Activated CD4-positive, alpha-beta memory T cell treated with anti-CD3 and anti-CD28 coated beads, Interleukin-2, amount 10 ng/mL, durations not matched to agents 7 days and 5 days (primary cell): ENCODE results near the gene SLC4A2. TPM values are rescaled to one million over a fixed set of nuclear protein-coding genes. Genes with fewer than 3 reads are reported as not detected.
"Not testable (repeated sequence)": the region's sequence is repeated elsewhere in the genome, so short reads cannot be mapped to it uniquely, and the experiment has no call there.

Experiments used
- CTCF ChIA-PET: fragments of 350-600 bp; sonication (Branson Sonifier 250); formaldehyde crosslinking; loops from one replicate; lab custom pipeline; 2021; ENCODE audit warnings: antibody characterized with exemption, inconsistent platforms; lab: Charles Lee
- POLR2A ChIA-PET: fragments of 350-600 bp; sonication (Branson Sonifier 250); formaldehyde crosslinking; loops from one replicate; lab custom pipeline; 2021; ENCODE audit warnings: antibody characterized with exemption; lab: Charles Lee
- DNase-seq: peaks from one replicate; pipeline ENCODE4 v3.0.0-alpha.2; 2020
- H3K27ac Mint-ChIP-seq: one replicate; pipeline ENCODE4 v1.8.0; 2021; ENCODE audit warnings: mild to moderate bottlenecking, mixed read lengths
- H3K27me3 Mint-ChIP-seq: one replicate; pipeline ENCODE4 v1.8.0; 2021; ENCODE audit warnings: mixed read lengths
- H3K36me3 Mint-ChIP-seq: one replicate; pipeline ENCODE4 v1.8.0; 2021; ENCODE audit warnings: low read depth, mixed read lengths
- H3K4me1 Mint-ChIP-seq: one replicate; pipeline ENCODE4 v1.8.0; 2021; ENCODE audit warnings: mixed read lengths
- H3K4me3 Mint-ChIP-seq: one replicate; pipeline ENCODE4 v1.8.0; 2021; ENCODE audit warnings: mild to moderate bottlenecking, mixed read lengths
- H3K9me3 Mint-ChIP-seq: one replicate; pipeline ENCODE4 v1.8.0; 2021; ENCODE audit warnings: mixed read lengths
- total RNA-seq, 2 experiments: library from RNA; stranded (reverse); gene quantifications; one replicate each; pipeline ENCODE4 v1.2.3, GENCODE V29; 2021

The SLC4A2 gene
- total RNA-seq, 2 experiments from 2014 or later: 94.6 to 109 TPM

DNA sequence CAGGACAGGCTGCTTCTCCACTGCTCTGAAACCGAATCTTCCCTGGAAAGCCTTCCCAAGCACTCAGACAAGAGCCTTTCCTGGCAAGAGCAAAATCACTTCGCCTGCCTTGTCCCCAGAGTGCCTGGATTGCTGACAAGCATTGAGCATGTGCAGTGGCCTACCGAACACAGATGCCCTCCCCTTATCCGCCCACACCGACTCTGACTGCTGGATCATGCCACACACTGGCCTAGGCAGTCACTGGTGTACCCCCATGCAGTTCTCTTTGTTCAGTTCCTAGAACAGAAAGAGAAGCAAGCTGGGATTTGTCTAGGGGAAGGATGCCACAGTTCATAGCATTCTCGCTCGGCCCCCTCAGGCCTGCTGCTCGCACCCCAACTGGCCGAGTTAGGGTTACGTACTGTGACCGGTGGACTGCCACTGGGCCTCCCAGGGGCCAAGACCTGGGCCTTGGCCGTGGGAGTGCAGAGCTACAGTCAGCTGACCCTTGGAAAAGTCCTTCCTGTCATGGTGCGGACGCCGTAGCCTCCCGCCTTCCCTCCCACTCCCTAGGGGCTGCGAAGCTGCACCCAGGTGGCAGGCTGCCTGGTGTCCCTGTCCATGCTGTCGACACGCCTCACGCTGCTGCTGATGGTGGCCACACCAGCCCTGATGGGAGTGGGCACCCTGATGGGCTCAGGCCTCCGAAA, 24.2 kb upstream of the SLC4A2 start:
- no peak for DNase-seq
- Mint-ChIP-seq H3K36me3 (peaks cover 15% of the 10 kb centered on the region), H3K4me3 (no peak overlapping the region), H3K27ac (no peak overlapping the region), H3K9me3 (no peaks in the 10 kb centered on the region), H3K4me1 (peaks cover 19% of the 10 kb centered on the region), H3K27me3 (no peaks in the 10 kb centered on the region)
- ChIA-PET CTCF (no interaction called here), POLR2A (no interaction called here)

GRCh38 chr7:151035902-151036301, 23.5 kb upstream of the SLC4A2 start:
- DNase-seq: no peak
- Mint-ChIP-seq H3K9me3 (no peaks in the 10 kb centered on the region), H3K36me3 (peaks cover 15% of the 10 kb centered on the region), H3K4me3 (no peak overlapping the region), H3K27ac (no peak overlapping the region), H3K4me1 (peaks cover 19% of the 10 kb centered on the region), H3K27me3 (no peaks in the 10 kb centered on the region)
- ChIA-PET POLR2A (no interaction called here), CTCF (interaction anchor here (1.3 kb wide), 1 partner anchor 27 kb away, joined by 3 read pairs; no protein-coding TSS in a partner anchor)

DNA sequence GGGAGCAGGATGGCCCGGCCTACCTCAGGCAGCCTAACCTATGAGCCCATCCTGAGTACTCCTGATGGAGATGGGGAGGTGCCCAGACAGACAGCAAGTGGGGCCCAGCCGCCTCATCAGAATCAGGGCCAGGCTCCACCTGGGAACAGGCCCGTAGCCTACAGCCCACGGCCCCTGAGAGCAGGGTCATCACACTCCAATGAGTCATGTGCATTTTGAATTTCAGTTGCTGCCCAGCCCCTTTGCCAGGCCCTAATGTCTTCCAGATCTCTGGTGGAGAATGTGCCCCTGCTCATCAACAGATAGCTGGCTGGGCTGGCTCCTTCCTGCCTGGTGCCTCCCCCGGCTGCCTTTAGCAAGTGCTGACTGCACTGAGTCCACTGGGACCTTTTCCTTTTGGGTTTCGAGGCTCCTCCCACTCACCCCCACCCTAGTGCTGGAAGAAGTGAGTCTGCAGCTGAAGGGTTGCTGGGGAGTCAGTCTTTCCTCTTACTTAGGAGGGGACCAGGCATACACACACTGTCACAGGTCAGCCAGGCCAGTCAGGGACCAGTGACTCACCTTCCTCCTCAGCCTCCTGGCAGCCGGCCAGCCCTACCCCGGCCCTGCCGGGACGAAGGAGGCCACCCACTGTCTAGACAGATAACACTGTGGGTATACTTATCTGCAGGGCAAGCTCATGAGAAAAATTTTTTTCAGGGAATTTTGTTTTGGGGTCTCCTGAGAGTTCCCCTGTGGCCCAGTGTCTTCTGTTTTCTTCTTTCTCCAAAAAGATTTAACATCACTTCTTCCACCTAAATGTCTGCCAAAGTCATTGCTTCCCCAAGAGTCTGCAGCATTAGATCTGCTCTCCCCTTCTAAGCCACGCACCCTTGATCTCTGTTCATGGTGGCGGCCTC, 20.2 kb upstream of the SLC4A2 start:
- Mint-ChIP-seq H3K4me3 (no peak overlapping the region), H3K27ac (peak overlapping the region; percentile 41), H3K36me3 (peaks cover 10% of the 10 kb centered on the region), H3K4me1 (peaks cover 14% of the 10 kb centered on the region), H3K27me3 (no peaks in the 10 kb centered on the region), H3K9me3 (no peaks in the 10 kb centered on the region)
- ChIA-PET CTCF (interaction anchor here (0.6 to 1.7 kb wide), 3 partner anchors 11 to 21 kb away, joined by 3 to 10 read pairs (median 4); partner anchors contain the start of gene ABCB8), POLR2A (interaction anchor here (0.8 to 1.9 kb wide), 3 partner anchors 7 to 12 kb away, joined by 4 to 5 read pairs (median 4); partner anchors contain the start of gene ABCB8)
- peak; percentile 56 for DNase-seq

DNA sequence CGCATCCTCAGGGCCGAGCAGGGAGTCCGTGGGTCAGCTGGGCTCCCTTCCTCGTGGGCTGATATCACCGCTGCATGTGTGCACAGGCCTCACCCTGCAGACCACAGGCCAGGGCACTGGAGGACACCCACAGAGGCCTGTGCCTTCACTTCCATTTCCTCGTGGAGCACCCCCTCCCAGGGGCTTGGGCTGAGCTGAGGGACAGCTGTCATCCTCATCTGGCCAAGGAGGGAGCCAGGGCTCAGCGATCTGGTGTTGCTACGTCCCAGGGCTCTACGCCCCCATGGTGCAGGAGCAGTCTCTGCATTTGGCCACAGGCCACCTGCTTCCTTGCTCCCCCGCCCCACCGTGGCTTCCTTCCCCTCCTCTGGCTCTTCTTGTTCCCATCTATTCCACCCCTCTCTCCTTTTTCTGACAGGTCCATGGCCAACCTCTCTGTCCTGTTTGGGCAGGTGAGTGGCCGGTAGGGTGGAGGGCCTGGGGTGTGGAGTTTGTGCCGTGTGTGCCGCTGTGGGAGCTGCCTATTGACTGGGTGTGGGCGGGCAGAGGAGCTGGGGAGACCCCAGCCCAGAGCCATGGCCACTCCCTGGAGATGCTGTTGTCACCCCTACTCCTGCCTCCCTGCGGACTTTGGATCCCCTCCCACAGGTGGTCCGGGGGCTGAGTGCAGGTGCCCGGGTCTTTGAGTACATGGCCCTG, 19.4 kb upstream of the SLC4A2 start:
- no peak overlapping the region for H3K4me3 Mint-ChIP-seq
- H3K4me1 Mint-ChIP-seq: peaks cover 14% of the 10 kb centered on the region
- DNase-seq: no peak
- peaks cover 13% of the 10 kb centered on the region for H3K36me3 Mint-ChIP-seq
- H3K27ac Mint-ChIP-seq: peak overlapping the region; percentile 41
- CTCF ChIA-PET: interaction anchor here (1.7 kb wide), 1 partner anchor 11 kb away, joined by 10 read pairs; the partner anchor contains the start of gene ABCB8
- H3K27me3 Mint-ChIP-seq: no peaks in the 10 kb centered on the region
- no peaks in the 10 kb centered on the region for H3K9me3 Mint-ChIP-seq
- POLR2A ChIA-PET: interaction anchor here (1.0 to 1.9 kb wide), 3 partner anchors 10 to 12 kb away, joined by 4 to 5 read pairs (median 5); partner anchors contain the start of gene ABCB8

DNA sequence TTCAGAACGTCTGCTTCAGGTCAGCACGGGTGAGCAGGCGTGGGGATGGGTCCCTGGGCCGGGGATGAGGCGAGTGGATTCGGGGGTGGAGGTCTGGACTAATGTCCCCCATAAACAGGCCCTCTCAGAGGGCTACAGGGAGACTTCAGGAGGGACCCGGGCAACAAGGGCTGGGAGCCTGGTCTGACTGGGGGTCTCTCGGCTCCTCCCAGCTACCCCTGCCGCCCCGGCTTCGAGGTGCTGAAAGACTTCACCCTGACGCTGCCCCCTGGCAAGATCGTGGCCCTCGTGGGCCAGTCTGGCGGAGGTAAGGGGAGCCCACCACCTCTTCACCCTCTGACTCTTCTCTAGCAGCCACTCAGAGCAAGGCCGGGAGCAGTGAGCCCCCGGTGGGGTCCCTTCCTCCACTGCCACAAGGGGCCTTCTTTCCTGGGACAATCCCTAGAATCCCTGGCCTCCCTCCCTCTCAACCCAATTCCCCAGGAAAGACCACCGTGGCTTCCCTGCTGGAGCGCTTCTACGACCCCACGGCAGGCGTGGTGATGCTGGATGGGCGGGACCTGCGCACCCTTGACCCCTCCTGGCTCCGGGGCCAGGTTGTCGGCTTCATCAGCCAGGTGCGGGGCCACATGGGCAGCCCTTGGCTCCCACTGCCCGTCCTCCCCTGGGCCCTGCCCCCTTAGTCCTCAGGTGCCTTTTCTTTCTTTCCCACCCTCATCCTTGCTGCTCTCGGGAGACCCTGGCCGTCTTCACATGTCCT, 18.6 kb upstream of the SLC4A2 start:
- no peak for DNase-seq
- peaks cover 10% of the 10 kb centered on the region for H3K36me3 Mint-ChIP-seq
- no peaks in the 10 kb centered on the region for H3K9me3 Mint-ChIP-seq
- no peak overlapping the region for H3K4me3 Mint-ChIP-seq
- no peaks in the 10 kb centered on the region for H3K27me3 Mint-ChIP-seq
- peaks cover 14% of the 10 kb centered on the region for H3K4me1 Mint-ChIP-seq
- CTCF ChIA-PET: no interaction called here
- no peak overlapping the region for H3K27ac Mint-ChIP-seq
- POLR2A ChIA-PET: interaction anchor here (0.7 to 1.5 kb wide), 2 partner anchors 8 to 10 kb away, joined by 3 to 5 read pairs; no protein-coding TSS in a partner anchor

- H3K9me3 Mint-ChIP-seq, H3K27me3 Mint-ChIP-seq, POLR2A ChIA-PET, H3K4me3 Mint-ChIP-seq, DNase-seq, H3K27ac Mint-ChIP-seq, CTCF ChIA-PET, H3K36me3 Mint-ChIP-seq: not testable (repeated sequence)
- peaks cover 16% of the 10 kb centered on the region for H3K4me1 Mint-ChIP-seq
Measured at GRCh38 chr7:151043449-151043848, 15.9 kb upstream of the SLC4A2 start.

DNA sequence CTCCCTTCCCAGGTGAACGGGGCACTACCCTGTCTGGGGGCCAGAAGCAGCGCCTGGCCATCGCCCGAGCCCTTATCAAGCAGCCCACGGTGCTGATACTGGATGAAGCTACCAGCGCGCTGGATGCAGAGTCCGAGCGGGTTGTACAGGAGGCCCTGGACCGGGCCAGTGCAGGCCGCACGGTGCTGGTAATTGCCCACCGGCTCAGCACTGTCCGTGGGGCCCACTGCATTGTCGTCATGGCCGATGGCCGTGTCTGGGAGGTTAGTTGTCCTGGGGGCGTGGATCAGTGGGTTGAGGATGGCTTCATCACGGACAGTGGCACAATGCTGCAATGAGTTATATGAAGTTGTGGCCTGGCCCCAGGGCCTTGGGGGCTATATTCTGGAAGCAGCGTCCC, 15.4 kb upstream of the SLC4A2 start:
- no peak for DNase-seq
- peaks cover 2% of the 10 kb centered on the region for H3K36me3 Mint-ChIP-seq
- H3K27me3 Mint-ChIP-seq: no peaks in the 10 kb centered on the region
- no peak overlapping the region for H3K4me3 Mint-ChIP-seq
- H3K27ac Mint-ChIP-seq: no peak overlapping the region
- CTCF ChIA-PET: no interaction called here
- no peaks in the 10 kb centered on the region for H3K9me3 Mint-ChIP-seq
- peaks cover 11% of the 10 kb centered on the region for H3K4me1 Mint-ChIP-seq
- POLR2A ChIA-PET: interaction anchor here (0.8 kb wide), 1 partner anchor 13 kb away, joined by 3 read pairs; no protein-coding TSS in a partner anchor

GRCh38 chr7:151045262-151045661, 14.1 kb upstream of the SLC4A2 start:
- Mint-ChIP-seq H3K4me1 (peaks cover 2% of the 10 kb centered on the region), H3K9me3 (no peaks in the 10 kb centered on the region), H3K27me3 (peaks cover 4% of the 10 kb centered on the region), H3K27ac (no peak overlapping the region), H3K4me3 (no peak overlapping the region), H3K36me3 (peaks cover 2% of the 10 kb centered on the region)
- no peak for DNase-seq
- ChIA-PET POLR2A (no interaction called here), CTCF (no interaction called here)

GRCh38 chr7:151045967-151046366, 13.4 kb upstream of the SLC4A2 start:
- no peak overlapping the region for H3K27ac Mint-ChIP-seq
- POLR2A ChIA-PET: no interaction called here
- CTCF ChIA-PET: no interaction called here

DNA sequence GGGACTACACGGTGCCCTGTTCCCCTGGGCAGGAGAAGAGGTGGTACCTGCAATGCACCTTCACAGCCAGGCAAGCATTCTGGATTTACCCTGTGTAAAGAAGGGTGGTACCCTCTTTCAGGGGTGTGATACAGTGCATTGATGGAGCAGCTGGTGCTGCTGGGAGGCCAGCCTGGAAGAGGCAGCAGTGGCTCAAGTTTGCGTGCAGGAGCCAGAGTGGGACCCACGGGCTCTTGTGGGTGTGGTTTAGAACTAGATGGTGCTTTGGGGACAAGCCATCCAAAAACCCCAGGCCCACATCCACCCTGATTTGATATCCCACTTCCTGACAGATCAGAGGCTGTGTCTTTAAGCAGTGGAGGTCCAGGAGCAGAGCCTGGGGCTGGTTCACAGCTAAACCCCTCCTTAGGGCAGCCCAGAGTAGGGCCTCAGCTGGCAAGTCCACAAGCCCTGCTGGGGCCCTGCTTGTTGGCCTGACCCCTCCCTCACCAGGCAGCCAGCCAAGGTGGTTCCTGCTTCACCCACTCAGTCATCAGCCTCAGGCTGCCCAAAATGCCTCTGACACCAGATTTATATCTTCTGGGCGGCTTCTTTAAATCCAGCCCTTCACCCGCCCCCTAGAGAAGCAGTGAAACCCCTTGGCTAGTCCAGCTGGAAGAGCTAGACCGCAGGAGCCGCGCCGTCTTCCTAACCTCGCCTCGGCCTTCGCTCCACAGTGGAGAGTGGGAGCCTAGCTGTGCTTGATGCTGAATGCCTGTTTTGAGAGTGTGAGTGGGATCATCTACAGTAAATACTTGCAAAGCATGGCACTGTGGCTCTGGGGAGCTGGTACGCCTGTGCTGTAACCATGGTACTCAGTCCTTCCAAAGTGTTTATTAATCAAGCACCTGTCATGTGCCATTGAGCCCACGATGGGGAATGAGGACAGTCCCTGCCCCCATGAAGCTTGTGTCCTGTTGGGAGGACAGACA, 12.5 kb upstream of the SLC4A2 start:
- Mint-ChIP-seq H3K27ac (no peak overlapping the region), H3K9me3 (no peaks in the 10 kb centered on the region), H3K36me3 (peaks cover 2% of the 10 kb centered on the region), H3K27me3 (peaks cover 8% of the 10 kb centered on the region), H3K4me1 (peaks cover 4% of the 10 kb centered on the region), H3K4me3 (no peak overlapping the region)
- ChIA-PET CTCF (no interaction called here), POLR2A (interaction anchor here (0.8 to 1.7 kb wide), 2 partner anchors 8 to 19 kb away, joined by 4 read pairs; partner anchors contain the start of gene ABCB8)
- no peak for DNase-seq

More at GRCh38 chr7:151045967-151046366, 13.4 kb upstream of the SLC4A2 start:
- peaks cover 2% of the 10 kb centered on the region for H3K36me3 Mint-ChIP-seq
- H3K4me1 Mint-ChIP-seq: peaks cover 2% of the 10 kb centered on the region
- H3K27me3 Mint-ChIP-seq: peaks cover 8% of the 10 kb centered on the region
- no peaks in the 10 kb centered on the region for H3K9me3 Mint-ChIP-seq
- DNase-seq: no peak
- H3K4me3 Mint-ChIP-seq: no peak overlapping the region
